ENCODE measurements around the gene BCL2L1. TPM values are rescaled to one million over a fixed set of nuclear protein-coding genes. Genes with fewer than 3 reads are reported as not detected.

The BCL2L1 gene
- total RNA-seq, 1 experiment from 2014 or later: 108 TPM

- no peak for DNase-seq (ENCODE audit: low read depth)
Measured at GRCh38 chr20:31708736-31709534, 13.7 kb downstream of the BCL2L1 start.

- DNase-seq (ENCODE audit: low read depth): no peak
Measured at GRCh38 chr20:31707994-31708735, 14.5 kb downstream of the BCL2L1 start.

- no peak for DNase-seq (ENCODE audit: low read depth)
Measured at GRCh38 chr20:31707258-31707615, 15.4 kb downstream of the BCL2L1 start.

GRCh38 chr20:31706607-31707257 lies 15.9 kb downstream of the BCL2L1 start:
- no peak for DNase-seq (ENCODE audit: low read depth)

- DNase-seq (ENCODE audit: low read depth): no peak
Measured at GRCh38 chr20:31705598-31706597, 16.8 kb downstream of the BCL2L1 start.

- DNase-seq (ENCODE audit: low read depth): no peak
Measured at GRCh38 chr20:31705191-31705590, 17.5 kb downstream of the BCL2L1 start.

GRCh38 chr20:31704225-31705119 lies 18.2 kb downstream of the BCL2L1 start:
- DNase-seq (ENCODE audit: low read depth): peak; percentile 92

GRCh38 chr20:31701591-31701990 lies 21.1 kb downstream of the BCL2L1 start:
- DNase-seq (ENCODE audit: low read depth): no peak

- no peak for DNase-seq (ENCODE audit: low read depth)
Measured at GRCh38 chr20:31700747-31701146, 21.9 kb downstream of the BCL2L1 start.

GRCh38 chr20:31699801-31700728 lies 22.6 kb downstream of the BCL2L1 start:
- DNase-seq (ENCODE audit: low read depth): no peak

GRCh38 chr20:31698803-31699718 lies 23.6 kb downstream of the BCL2L1 start:
- peak; percentile 98 for DNase-seq (ENCODE audit: low read depth)

- no peak for DNase-seq (ENCODE audit: low read depth)
Measured at GRCh38 chr20:31698243-31698802, 24.3 kb downstream of the BCL2L1 start.

- peak; percentile 99 for DNase-seq (ENCODE audit: low read depth)
Measured at GRCh38 chr20:31695849-31696804, 26.5 kb downstream of the BCL2L1 start.

GRCh38 chr20:31694842-31695593 lies 27.6 kb downstream of the BCL2L1 start:
- DNase-seq (ENCODE audit: low read depth): no peak

- no peak for DNase-seq (ENCODE audit: low read depth)
Measured at GRCh38 chr20:31693987-31694661, 28.5 kb downstream of the BCL2L1 start.

Measured in M059J (cell line).